HG03175 (cell line): ENCODE measurements around the gene MAP4K4.

ENCODE experiments used
- ATAC-seq: cut with Tn5 transposase; IDR thresholded peaks from one replicate; pipeline ENCODE4 v1.9.1; 2021; ENCODE audit warnings: mild to moderate bottlenecking, moderate library complexity; ENCODE audit not compliant: unreplicated experiment

MAP4K4 gene

DNA sequence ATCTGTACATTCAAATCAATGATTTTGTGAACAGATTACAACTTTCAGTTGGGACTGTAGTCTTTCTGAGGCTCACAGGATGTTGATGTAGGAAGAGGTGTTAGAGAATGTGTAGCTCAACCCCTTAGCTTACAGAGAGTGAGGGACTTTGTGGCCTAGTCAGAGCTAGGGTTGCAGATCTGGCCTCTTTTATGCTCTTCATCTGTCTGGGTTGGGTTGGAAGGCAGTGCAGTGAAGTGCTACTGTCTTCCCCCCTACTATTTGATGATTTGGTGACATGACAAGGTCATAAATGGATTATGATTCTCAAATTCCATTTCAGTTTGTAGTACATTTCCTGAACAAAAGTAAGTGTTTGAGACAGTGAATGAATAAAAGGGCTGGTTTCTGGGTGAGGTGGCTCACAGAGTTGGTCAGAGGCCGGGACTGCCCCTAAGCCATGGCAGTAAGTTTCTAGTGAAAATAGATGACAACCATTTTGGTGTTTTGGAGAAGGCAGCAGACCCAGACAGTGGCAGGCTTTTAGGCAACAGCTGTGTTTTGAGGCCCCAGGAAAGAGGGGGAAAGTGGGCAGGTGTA is 21.6 kb downstream of the MAP4K4 start:
- ATAC-seq = peak; percentile 43

DNA sequence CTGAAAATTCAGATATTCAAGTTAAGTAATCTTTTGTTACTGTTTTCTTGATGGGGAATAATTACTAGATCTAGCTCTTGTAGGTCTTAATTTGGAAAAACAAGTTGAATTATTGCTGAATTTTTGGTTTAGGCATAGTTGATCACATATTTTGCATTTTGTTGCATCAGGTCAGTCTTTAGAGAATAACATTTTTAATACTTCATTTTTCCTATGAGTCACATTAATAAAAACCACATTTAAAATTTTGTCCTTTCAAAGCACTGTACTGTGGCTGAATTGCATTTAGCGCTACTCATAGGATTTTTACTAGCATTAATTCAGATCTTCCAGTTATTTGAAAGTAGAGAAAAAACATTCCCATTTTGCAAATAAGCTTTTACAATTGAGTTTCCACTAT is 23.2 kb downstream of the MAP4K4 start:
- ATAC-seq = no peak

DNA sequence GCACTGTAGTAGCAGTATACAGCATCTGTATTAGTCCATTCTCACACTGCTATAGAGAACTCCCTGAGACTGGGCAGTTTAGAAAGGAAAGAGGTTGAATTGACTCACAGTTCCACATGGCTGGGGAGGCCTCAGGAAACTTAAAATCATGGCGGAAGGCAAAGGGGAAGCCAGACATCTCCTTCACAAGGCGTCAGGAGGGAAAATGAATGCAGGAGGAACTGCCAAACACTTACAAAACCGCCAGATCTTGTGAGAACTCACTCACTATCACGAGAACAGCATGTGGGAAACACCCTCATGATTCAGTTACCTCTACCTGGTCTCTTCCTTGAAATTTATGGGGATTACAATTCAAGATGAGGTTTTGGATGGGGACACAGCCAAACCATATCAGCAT is 25.4 kb downstream of the MAP4K4 start:
- ATAC-seq = no peak

DNA sequence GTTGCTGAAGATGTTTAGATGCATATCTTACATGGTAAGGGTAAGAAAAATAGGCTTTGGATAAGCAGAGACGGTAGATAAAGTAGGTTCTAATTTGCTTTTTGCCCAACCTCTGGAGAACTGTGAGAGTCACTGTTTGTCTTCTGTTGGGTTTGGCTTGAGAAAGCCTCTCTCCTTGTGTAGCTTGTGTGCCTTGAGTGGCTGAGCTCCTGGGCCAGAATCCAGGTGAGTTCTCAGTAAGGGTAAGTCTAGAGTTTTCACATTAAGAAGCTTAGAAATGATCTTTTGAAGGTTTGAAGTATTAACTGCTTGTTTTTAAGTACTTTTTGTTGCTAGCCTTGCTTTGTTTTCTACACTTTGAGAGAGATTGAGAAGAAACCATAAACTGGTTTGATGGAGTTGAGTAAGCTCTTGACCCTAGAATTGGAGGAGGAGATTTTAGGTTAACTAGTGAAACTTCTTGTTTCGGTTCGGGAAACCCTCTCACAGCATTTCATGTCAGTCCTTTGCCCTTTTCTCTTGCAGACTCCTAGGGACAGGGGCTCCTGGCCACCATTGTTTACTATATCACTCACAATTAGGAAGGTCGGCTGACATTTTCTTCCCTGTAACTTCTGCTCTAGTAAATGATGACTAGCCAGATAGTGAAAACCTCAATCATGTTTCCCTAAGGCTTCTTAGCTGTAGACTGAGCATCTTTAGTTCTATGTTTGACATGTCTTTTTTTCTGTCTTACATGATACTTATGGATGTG is 26.0 kb downstream of the MAP4K4 start:
- ATAC-seq = no peak

DNA sequence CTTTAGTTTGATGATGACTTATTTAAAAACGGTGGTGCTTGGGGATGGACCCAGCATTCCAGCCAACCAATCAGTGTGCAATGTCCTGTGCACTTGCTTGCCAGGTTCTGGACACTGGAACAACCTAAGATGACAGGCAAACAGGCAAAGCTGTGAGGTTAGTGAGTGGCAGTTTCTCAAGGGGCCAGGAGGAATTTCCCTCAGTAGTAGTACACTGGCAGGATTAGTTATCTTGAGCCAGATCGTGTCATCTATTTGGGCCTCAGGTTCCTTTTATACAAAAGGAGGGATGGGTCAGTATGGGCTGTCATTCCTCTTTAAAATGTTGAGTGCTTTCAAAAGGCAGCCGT is 26.6 kb downstream of the MAP4K4 start:
- no peak for ATAC-seq

DNA sequence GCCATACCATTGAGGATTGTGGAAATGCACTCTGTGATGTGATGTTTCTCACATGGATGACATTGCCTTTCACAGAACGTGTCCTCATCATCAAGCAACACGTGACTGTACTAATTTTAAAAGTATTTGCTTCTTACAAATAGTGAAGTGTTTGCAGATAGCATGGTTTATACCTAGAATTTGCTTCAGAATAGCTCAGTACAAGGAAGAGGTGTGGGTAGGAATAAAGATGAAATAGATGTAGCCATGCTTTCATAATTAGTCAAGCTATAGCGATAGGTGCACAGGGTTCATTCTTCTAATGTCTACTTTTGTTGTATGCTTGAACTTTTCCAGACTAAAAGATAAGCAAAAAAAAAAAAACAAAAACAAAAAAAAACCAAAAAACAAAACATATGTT is 27.5 kb downstream of the MAP4K4 start:
- ATAC-seq = no peak

DNA sequence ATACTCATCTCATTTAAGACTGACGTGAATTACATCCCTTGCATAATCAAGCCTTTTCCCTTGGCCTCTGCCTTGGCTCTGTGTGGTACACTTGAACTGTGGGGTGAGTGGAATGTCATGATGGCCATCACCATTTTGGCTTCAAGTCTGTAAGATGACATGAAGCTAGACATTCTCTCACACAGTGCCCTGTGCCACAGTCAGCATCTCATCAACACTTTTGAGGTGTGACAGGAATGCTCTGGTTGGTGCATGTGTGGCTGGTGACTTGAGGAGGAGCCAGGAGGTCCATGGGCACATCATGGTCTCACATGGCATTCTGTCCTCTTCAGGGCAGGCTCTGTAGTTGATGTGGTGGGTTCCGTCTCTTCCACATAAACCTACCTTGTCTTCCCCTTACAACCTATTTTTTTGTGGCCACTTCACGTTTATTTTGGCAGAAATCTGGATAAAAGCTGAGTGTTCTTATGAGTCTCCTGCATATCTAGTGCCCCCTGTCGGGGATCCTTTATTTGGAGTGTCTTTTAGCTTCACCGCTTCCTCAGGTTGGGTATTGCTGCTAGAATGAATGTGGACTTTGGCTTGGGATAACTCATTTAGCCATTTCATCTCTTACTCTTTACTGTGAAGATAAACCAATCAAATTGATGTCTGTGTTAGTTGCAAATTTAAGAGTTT is 28.1 kb downstream of the MAP4K4 start:
- ATAC-seq = no peak

DNA sequence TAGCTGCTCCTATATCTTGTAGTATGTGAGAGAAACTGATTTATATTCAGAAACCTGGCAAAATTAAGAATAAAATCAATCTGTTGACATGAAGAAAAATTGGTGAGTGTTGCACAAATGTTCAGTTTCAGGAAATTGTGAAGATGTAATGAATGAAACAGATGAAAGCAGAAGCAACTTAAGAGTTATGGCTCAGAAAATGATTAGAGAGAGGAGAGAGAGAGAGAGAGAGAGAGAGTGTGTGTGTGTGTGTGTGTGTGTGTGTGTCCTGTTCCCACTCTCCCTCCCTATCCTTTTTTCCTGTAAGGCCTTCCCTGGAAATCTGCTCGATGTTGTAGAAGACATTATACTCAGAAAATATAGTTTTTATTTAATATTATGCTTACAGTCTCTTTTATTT is 31.4 kb downstream of the MAP4K4 start:
- no peak for ATAC-seq

DNA sequence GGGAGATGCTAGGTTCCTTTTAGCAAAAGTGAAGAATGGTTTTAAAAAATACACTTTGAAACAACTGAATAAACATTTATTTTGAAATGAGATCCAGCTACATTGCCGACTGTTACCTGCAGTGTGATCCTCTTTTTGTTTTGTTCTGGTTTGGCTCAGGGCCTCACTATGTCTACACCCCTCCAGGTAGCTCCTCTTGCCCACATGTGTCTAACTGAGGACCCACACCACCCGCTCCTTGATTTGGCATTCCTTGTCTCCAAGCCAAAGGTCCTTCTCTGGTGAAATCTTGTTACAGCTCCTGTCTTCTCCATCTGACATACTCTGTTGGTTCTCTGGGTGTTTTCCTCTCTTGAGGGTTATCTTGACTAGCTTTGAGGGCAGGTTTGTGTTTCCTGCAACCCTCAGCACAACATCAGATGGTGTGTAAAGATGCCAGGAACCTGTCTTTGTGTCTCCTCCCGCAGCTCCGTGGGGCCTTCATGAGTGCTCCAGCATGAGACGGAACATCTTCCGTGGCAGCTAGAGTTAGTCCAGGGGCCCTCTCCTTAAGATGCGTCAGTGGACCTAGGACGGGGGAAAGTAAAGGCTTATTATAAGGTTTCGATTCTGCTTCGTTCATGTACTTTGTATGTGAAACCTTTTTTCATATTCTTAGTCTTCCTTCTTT is 32.1 kb downstream of the MAP4K4 start:
- ATAC-seq = no peak

DNA sequence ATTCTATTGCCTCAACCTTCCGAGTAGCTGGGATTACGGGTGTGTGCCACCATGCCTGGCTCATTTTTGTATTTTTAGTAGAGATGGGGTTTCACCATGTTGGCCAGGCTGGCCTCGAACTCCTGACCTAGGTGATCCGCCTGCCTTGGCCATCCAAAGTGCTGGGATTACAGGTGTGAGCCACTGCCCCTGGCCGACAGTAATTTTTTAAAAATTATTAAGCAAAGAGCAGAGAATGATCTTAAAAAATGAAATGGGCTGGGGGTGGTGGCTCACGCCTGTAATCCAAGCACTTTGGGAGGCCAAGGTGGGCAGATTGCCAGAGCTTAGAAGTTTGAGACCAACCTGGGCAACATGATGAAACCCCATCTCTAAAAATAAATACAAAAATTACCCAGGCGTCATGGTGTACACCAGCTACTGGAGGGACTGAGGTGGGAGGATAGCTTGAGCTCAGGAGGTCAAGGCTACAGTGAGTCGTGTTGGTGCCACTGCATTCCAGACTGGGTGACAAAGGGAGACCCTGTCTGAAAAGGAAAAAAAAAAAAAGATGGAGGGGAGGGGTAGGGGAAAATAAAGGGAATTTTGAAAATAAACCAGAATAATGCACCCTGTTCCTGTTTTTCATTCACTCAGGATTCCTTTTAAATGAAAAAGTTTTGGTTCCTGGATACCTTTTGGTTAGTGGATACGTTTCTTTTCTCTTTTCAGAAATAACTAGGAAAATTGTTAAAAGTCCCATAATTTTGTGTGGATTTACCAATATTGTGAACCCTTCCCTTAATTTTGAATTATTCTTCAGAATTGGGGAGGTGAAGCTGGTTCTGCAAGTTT is 33.9 kb downstream of the MAP4K4 start:
- ATAC-seq = no peak

DNA sequence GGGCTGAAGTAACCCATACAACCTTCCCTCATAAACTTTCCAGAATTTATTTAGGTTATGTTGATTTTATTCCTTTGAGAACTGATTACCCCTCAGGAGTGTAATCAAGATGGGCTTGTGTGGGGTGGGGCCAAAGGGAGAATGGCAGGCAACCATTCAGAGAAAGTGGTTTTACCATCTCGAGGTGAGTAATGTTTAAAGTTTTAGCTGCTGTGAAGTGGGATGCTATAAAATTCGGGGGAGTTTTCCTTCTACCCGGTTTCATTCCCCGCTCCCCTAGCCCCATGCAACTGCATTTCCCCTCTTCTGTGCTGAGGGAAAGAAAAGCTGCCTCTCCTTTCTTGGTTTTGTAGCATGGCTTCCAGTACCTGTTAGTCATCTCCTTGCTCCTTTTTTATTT is 34.7 kb downstream of the MAP4K4 start:
- ATAC-seq = no peak

DNA sequence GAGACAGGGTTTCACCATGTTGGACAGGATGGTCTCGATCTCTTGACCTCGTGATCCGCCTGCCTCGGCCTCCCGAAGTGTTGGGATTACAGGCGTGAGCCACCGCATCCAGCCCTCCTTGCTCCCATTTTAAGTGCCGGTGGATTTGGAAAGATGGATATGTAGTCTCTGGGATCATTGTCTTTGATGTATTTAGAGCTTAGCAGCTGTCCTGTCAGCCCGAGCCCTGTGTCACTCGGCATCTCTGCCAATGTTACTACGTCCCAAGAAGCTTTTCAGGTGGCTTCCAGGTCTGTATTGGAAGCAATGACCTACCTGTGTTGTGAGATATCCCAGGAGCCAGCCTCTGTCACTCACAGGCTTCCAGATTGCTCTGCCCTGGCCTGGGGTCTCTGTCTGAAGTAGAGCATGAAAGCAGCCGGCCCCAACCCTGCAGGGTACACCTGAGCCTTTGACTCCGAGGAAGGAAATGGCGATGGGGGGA is 35.3 kb downstream of the MAP4K4 start:
- no peak for ATAC-seq

DNA sequence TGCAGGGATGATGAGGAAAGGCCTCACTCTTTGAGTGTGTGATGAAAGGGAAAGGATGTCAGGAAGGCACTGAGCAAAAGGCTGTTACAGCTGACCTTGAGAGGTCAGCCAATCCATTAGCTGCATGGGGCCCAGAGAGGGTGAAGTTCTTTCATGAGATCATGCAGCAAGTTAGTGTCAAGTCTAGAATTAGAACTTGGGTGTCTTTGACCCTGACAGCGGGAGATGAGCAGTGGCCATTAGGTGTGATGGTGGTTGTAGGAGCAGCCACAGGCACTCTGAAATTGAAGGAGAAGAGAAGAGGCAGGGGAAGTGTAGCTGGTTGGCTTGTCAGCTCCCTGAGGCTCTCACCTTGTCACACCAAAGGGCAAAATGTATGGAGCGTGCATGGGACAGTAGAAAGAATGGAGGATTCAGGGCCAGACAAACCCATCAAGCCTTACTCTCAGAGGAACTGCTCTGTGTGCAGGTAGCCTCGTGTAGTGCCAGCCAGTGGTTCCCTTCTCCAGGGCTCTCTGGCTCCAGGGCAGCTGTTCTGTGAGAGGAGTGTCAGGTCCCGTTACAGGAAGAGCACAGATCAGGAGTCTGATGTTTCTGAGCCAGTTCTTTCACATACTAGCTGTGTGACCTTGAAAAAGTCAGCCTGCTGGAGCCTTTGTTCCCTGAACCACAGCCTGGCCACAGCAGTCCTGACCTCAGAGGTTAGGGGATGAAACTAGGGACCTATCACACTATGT is 35.9 kb downstream of the MAP4K4 start:
- no peak for ATAC-seq

DNA sequence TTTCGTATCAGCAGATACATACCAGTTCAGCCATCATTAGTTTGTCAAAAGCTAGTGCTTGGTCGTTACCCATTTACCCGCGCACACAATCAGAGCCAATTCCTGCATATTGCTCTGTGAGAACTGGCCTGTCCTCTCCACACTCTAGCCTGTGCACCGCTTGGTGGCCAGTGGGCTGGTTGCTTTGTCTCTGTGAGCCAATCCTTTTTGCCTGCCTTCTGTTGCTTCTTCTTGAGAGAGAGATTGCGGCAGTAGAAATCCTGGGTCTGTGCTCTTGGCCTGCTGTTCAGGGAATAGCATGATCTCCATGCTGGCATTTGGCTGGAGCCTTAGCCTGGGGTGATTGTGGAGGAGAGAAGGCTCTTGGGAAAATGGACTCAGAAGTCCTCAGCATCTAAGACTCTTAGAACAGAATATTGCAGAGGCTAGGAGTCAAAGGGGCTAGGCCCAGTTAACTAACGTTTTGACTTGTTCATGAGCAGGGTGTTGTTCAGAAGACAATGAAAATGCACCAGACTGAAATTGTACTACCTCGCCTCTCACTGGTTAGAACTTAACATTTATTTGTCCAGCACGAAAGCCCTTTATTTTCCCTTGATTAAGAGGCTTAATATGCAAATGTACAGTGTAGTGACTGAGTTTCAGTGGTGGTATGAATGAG is 37.1 kb downstream of the MAP4K4 start:
- ATAC-seq = no peak

DNA sequence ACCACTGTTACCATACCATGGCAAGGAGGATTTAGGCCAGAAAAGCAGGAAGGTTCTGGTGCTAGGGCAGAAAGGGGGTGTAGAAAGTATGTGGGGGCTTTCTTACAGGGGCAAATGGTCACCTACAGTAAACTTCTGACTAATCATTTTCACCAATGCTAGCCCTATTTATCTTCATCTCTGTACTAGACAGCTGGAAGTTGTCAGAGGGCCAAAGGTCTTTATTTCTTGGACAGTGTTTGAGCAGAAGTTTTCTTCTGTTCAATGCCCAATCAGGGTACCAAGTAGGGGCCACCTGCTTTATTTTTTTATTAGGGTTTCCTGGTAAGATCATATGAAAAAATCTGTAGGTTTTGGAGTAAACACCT is 37.6 kb downstream of the MAP4K4 start:
- no peak for ATAC-seq

DNA sequence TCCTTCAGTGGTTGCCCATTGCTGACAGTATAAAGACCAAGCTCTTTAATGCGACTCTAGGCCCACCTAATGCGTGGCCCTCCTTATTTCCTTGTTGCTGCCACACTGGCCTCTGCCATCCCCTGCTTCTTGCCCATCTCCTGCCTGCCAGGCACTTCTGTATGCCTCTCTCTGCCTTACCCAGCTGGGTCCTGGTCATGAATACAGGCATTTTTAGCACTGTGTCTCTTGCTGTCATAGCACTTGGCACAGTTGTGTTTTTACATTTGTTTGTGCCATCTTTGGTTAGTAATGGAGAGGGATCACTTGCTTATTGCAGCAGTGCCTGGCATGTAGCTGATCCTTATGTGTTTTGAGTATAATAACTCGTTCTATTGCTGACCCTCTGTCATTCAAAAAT is 38.7 kb downstream of the MAP4K4 start:
- ATAC-seq = no peak

DNA sequence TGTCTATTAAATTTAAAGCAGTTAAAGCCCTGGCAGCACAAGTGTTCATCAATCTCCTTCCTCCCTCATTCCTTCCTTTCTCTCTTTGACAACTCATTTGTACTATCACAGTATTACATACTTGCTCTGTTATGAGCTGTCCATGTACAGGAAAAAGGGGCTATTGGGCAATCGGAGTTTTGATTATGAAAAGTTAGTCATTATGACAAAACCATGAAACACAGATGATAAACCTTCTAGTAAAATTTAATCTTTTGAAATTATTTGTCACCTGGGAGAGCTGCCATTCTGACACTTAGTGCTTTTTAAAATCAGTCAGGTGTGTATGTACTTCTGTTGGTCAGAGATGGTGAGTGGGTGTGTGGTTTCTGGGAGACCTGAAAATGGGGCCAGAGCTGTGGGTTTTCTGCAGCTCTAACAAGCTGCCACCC is 39.4 kb downstream of the MAP4K4 start:
- ATAC-seq = no peak

DNA sequence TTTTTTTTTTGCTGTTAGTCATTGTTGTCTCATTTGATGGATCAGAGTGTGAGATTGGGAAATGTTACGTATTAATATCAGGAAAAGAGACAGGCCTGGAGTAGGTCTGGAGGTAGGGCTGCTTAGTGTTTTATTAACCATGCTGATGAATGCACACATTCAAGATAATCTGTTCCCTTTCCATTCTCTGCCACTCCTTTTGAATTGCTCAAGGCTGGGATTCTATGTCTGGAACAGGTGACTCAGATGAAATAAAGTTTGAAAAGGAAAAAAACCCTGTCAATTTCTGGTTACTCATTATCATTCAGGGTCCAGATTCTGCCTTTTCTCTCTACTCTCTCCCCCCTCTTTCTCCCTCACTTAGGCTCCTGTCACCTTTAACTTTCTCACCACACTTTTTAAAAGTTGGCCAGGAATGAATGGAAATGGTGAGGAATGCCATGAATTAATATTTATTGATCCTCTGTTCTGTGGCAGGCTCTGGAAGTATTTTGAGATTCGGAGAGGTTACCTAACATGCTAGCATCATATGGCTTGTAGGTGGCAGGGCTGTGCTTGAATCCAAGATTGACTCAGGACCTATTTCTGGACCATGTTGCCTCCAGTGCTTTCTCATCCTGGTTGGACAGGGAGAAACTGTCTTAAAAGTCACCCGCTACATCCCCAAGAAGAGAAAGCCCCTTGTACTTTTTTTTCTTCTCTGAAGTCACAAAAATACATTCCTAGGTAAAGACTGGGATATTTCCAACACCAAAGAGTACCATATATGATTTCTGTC is 40.2 kb downstream of the MAP4K4 start:
- ATAC-seq = no peak

DNA sequence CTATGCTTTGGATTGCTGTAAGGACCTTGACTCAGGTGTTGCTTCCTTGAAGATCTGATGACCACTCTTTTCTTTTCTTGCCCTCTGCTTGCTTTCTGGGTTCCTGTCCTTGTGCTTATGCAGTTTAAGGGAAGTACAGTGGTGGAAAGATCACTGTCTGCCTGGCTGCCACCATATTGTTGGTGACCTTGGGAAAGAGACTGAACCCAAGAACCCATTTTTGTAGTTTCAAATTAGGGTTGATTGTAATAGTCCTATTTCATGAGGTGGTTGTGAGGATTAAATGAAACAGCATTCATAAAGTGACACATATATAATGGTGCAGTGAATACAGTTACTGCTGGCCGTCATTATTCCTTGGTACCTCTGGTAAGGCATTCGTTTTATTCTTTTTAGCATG is 41.1 kb downstream of the MAP4K4 start:
- ATAC-seq = no peak
